IMR-90 (cell line): ENCODE data around the gene MAGEA3. TPM values are rescaled to one million over a fixed set of nuclear protein-coding genes. Genes with fewer than 3 reads are reported as not detected.
"Not testable (repeated sequence)": the region's sequence is repeated elsewhere in the genome, so short reads cannot be mapped to it uniquely, and the experiment has no call there.

Experiments
- ATAC-seq: fragments of 200-7000 bp; cut with Tn5 transposase; 2 replicates; pipeline ENCODE4 v1.9.1; 2020; ENCODE audit warnings: low read depth, mild to moderate bottlenecking, moderate library complexity
- BruUV-seq: library from RNA; stranded (reverse); fragments of 400-500 nt; replicated peaks from 2 replicates; lab custom pipeline; 2021; lab: Mats Ljungman, UMichigan
- CTCF ChIA-PET: fragments of 300-600 bp; formaldehyde crosslinking; extraction: SDS; loops from one replicate; lab custom pipeline; 2021; ENCODE audit warnings: antibody characterized with exemption; lab: Yijun Ruan, JAX
- POLR2A ChIA-PET: fragments of 300-600 bp; sonication (Branson Sonifier 250); formaldehyde crosslinking; loops from one replicate; lab custom pipeline; 2022; ENCODE audit warnings: antibody characterized with exemption; ENCODE audit not compliant: unreplicated experiment; lab: Charles Lee
- DNase-seq: peaks from one replicate; pipeline ENCODE4 v3.0.0; 2013
- H2AFZ ChIP-seq: replicated peaks from 2 replicates; pipeline ENCODE3; 2013; ENCODE audit warnings: low read length, mild to moderate bottlenecking; ENCODE audit not compliant: poor library complexity
- H2AK5ac ChIP-seq: 2 replicates; pipeline ENCODE4 v1.6.1; 2013; ENCODE audit warnings: low read depth, low read length, inconsistent platforms
- H2AK9ac ChIP-seq: replicated peaks from 2 replicates; pipeline ENCODE3; 2013; ENCODE audit warnings: mild to moderate bottlenecking, low read depth, low read length, moderate library complexity; ENCODE audit not compliant: poor library complexity
- H2BK120ac ChIP-seq: 2 replicates; pipeline ENCODE4 v1.6.1; 2013; ENCODE audit warnings: low read depth, low read length, inconsistent platforms
- H2BK15ac ChIP-seq: 3 replicates; pipeline ENCODE4 v1.6.1; 2013; ENCODE audit warnings: low read depth, low read length, inconsistent platforms
- H2BK20ac ChIP-seq: 2 replicates; pipeline ENCODE4 v1.6.1; 2013; ENCODE audit warnings: low read depth, mild to moderate bottlenecking, inconsistent platforms, low read length, moderate library complexity
- H2BK5ac ChIP-seq: 2 replicates; pipeline ENCODE4 v1.6.1; 2013; ENCODE audit warnings: mild to moderate bottlenecking, low read depth, low read length, inconsistent platforms; ENCODE audit not compliant: poor library complexity, severe bottlenecking
- H3K14ac ChIP-seq: replicated peaks from 2 replicates; pipeline ENCODE4 v1.6.1; 2013; ENCODE audit warnings: low read depth, low read length, inconsistent platforms
- H3K18ac ChIP-seq: 2 replicates; pipeline ENCODE4 v1.6.1; 2013; ENCODE audit warnings: low read depth, low read length, control low read depth
- H3K23ac ChIP-seq: 2 replicates; pipeline ENCODE4 v1.6.1; 2013; ENCODE audit warnings: low read depth, low read length, inconsistent platforms
- H3K27ac ChIP-seq: 2 replicates; pipeline ENCODE4 v1.5.1; 2013; ENCODE audit warnings: mild to moderate bottlenecking, control low read depth, low read length; ENCODE audit not compliant: insufficient read depth
- H3K27me3 ChIP-seq: 2 replicates; pipeline ENCODE4 v1.6.1; 2013; ENCODE audit warnings: low read length; ENCODE audit not compliant: control insufficient read depth, insufficient read depth
- H3K36me3 ChIP-seq: 2 replicates; pipeline ENCODE4 v1.6.1; 2013; ENCODE audit warnings: low read length, mixed read lengths; ENCODE audit not compliant: control insufficient read depth, insufficient read depth
- H3K4ac ChIP-seq: 2 replicates; pipeline ENCODE4 v1.6.1; 2013; ENCODE audit warnings: low read depth, low read length, inconsistent platforms
- H3K4me1 ChIP-seq: 2 replicates; pipeline ENCODE4 v1.6.1; 2013; ENCODE audit warnings: low read length, mixed read lengths; ENCODE audit not compliant: control insufficient read depth, insufficient read depth
- H3K4me2 ChIP-seq: 2 replicates; pipeline ENCODE4 v1.6.1; 2013; ENCODE audit warnings: low read depth, mild to moderate bottlenecking, control low read depth, low read length, moderate library complexity
- H3K4me3 ChIP-seq: 2 replicates; pipeline ENCODE4 v1.5.1; 2013; ENCODE audit warnings: low read depth, mild to moderate bottlenecking, control low read depth, low read length, moderate library complexity; ENCODE audit not compliant: insufficient read depth
- H3K56ac ChIP-seq: 2 replicates; pipeline ENCODE4 v1.6.1; 2013; ENCODE audit warnings: low read length, inconsistent platforms; ENCODE audit not compliant: insufficient read depth; ENCODE audit errors: extremely low read depth
- H3K79me1 ChIP-seq, 2 experiments: 2 replicates each; pipeline ENCODE4 v1.6.1; 2013; ENCODE audit warnings: low read length in 2 of 2, inconsistent platforms in 1 of 2, low read depth in 1 of 2
- H3K9ac ChIP-seq: 2 replicates; pipeline ENCODE4 v1.6.1; 2013; ENCODE audit warnings: low read depth, low read length, control low read depth
- H3K9me1 ChIP-seq: 2 replicates; pipeline ENCODE4 v1.6.1; 2013; ENCODE audit warnings: low read length, inconsistent platforms; ENCODE audit not compliant: insufficient read depth
- H3K9me3 ChIP-seq: 2 replicates; pipeline ENCODE4 v1.6.1; 2013; ENCODE audit warnings: low read length; ENCODE audit not compliant: control insufficient read depth, insufficient read depth
- H4K20me1 ChIP-seq: 2 replicates; pipeline ENCODE4 v1.6.1; 2013; ENCODE audit warnings: low read length, inconsistent platforms; ENCODE audit not compliant: insufficient read depth
- H4K5ac ChIP-seq: 2 replicates; pipeline ENCODE4 v1.6.1; 2013; ENCODE audit warnings: mild to moderate bottlenecking, low read depth, low read length, control low read depth
- H4K8ac ChIP-seq, 2 experiments: 2 replicates each; pipeline ENCODE4 v1.6.1; 2013; ENCODE audit warnings: low read depth in 2 of 2, low read length in 2 of 2, control low read depth in 1 of 2, inconsistent platforms in 1 of 2
- H4K91ac ChIP-seq: 2 replicates; pipeline ENCODE4 v1.6.1; 2013; ENCODE audit warnings: low read depth, low read length, inconsistent platforms; ENCODE audit not compliant: insufficient read depth
- WGBS, 2 experiments: methylation state at CpG; one replicate each; pipeline versions ENCODE4 v1.1.5 to v1.1.7; 2013; ENCODE audit warnings: missing lambda C conversion rate in 2 of 2; ENCODE audit not compliant: insufficient read length in 1 of 2; ENCODE audit errors: extremely low coverage in 2 of 2; 5-methylcytosine and 5-hydroxymethylcytosine counted together
- dilution Hi-C: fragments of 300-500 bp; cut with HindIII; formaldehyde crosslinking; loops from one replicate; pipeline ENCODE4 v1.14.3; 2018; ENCODE audit warnings: low sequenced_read_pairs; ENCODE audit not compliant: unreplicated experiment
- in situ Hi-C: fragments of 300-500 bp; cut with MboI; formaldehyde crosslinking; loops from 3 replicates; pipeline ENCODE4 v1.14.3; 2019; ENCODE audit warnings: low sequenced_read_pairs, inconsistent platforms, mixed read lengths
- intact Hi-C: fragments of 100-400 bp; cut with micrococcal nuclease; formaldehyde crosslinking; loops from 2 replicates; pipeline ENCODE4 v1.10.0; 2022
- polyA plus RNA-seq, 3 experiments: library from polyadenylated mRNA; depleted of rRNA; stranded (reverse); fragments of >200 nt; gene quantifications; 2 replicates each; pipeline ENCODE4 v1.2.3, GENCODE V29; 2012; ENCODE audit warnings: low replicate concordance in 1 of 3
- total RNA-seq: library from RNA; depleted of rRNA; stranded (reverse); fragments of >200 nt; gene quantifications from 2 replicates; pipeline ENCODE4 v1.2.3, GENCODE V29; 2012

Gene MAGEA3
- total and polyA plus RNA-seq, 2 of the 4 experiments (the other 2 are of a cell fraction) = not detected

GRCh38 chrX:152736528-152736927 lies 37.9 kb downstream of the MAGEA3 start:
- H3K18ac ChIP-seq, H2BK15ac ChIP-seq, BruUV-seq, in situ Hi-C loops, H4K5ac ChIP-seq, H3K23ac ChIP-seq, H3K4ac ChIP-seq, H3K9me1 ChIP-seq, POLR2A ChIA-PET, H2BK5ac ChIP-seq, DNase-seq, H4K8ac ChIP-seq, H2AFZ ChIP-seq, intact Hi-C loops, H3K4me3 ChIP-seq, H3K9me3 ChIP-seq, H3K14ac ChIP-seq, H3K4me1 ChIP-seq, H3K56ac ChIP-seq, H3K27ac ChIP-seq, H3K4me2 ChIP-seq, H3K36me3 ChIP-seq, CTCF ChIA-PET, H3K9ac ChIP-seq, H2AK5ac ChIP-seq, ATAC-seq, H3K79me1 ChIP-seq, H3K27me3 ChIP-seq, dilution Hi-C loops, H4K20me1 ChIP-seq, H2AK9ac ChIP-seq, H4K91ac ChIP-seq, H2BK20ac ChIP-seq, H2BK120ac ChIP-seq: not testable (repeated sequence)
- 61% methylated on average over 10 of the region's 12 CpGs; no CpG with 5 or more reads in 1 of the 2 experiments for WGBS, 2 experiments
